Karpas-422 (cell line): ENCODE data around the gene MDN1. TPM values are rescaled to one million over a fixed set of nuclear protein-coding genes. Genes with fewer than 3 reads are reported as not detected.

Experiments used
- DNase-seq: peaks from one replicate; pipeline ENCODE4 v3.0.0-alpha.2; 2015
- H2AFZ ChIP-seq: fragments of 200-600 bp; sonication (generic); 2 replicates; pipeline ENCODE4 v1.6.1; 2014; ENCODE audit warnings: antibody characterized with exemption, low read length, mixed read lengths
- H3K27ac ChIP-seq: fragments of 200-600 bp; sonication (generic); 2 replicates; pipeline ENCODE4 v1.5.1; 2014; ENCODE audit warnings: mild to moderate bottlenecking, low read length, moderate library complexity
- H3K27me3 ChIP-seq: fragments of 200-600 bp; sonication (generic); 2 replicates; pipeline ENCODE4 v1.6.1; 2014; ENCODE audit warnings: low read length, mixed read lengths
- H3K36me3 ChIP-seq: fragments of 200-600 bp; sonication (generic); 2 replicates; pipeline ENCODE4 v1.6.1; 2014; ENCODE audit warnings: low read length, mixed read lengths; ENCODE audit not compliant: insufficient read depth
- H3K4me1 ChIP-seq: fragments of 200-600 bp; sonication (generic); 2 replicates; pipeline ENCODE4 v1.6.1; 2014; ENCODE audit warnings: mild to moderate bottlenecking, low read length, mixed read lengths
- H3K4me2 ChIP-seq: fragments of 200-600 bp; sonication (generic); 2 replicates; pipeline ENCODE4 v1.6.1; 2014; ENCODE audit warnings: low read length, low read depth, mild to moderate bottlenecking; ENCODE audit not compliant: poor library complexity, severe bottlenecking
- H3K4me3 ChIP-seq: fragments of 200-600 bp; sonication (generic); 2 replicates; pipeline ENCODE4 v1.5.1; 2014; ENCODE audit warnings: mild to moderate bottlenecking, antibody characterized with exemption, low read length, mixed read lengths
- H3K79me2 ChIP-seq: fragments of 200-600 bp; sonication (generic); 2 replicates; pipeline ENCODE4 v1.6.1; 2014; ENCODE audit warnings: mild to moderate bottlenecking, low read length, mixed read lengths
- H3K9ac ChIP-seq: fragments of 200-600 bp; sonication (generic); 2 replicates; pipeline ENCODE4 v1.6.0; 2014; ENCODE audit warnings: low read length
- H3K9me2 ChIP-seq: fragments of 200-600 bp; sonication (generic), shearing (Covaris generic); replicated peaks from 2 replicates; pipeline ENCODE4 v1.6.0; 2014; ENCODE audit warnings: mild to moderate bottlenecking, low read length, moderate library complexity; ENCODE audit not compliant: insufficient read depth
- H3K9me3 ChIP-seq: fragments of 300-700, 200-600 bp; sonication (generic); 2 replicates; pipeline ENCODE4 v1.6.1; 2014; ENCODE audit warnings: low read length, mixed read lengths
- H4K20me1 ChIP-seq: fragments of 200-600 bp; sonication (generic); 2 replicates; pipeline ENCODE4 v1.6.1; 2014; ENCODE audit warnings: mild to moderate bottlenecking, antibody characterized with exemption, low read length, low read depth; ENCODE audit not compliant: insufficient read depth
- total RNA-seq: library from RNA; depleted of rRNA; stranded (reverse); fragments of >200 nt; shearing (Covaris generic); gene quantifications from 2 replicates; pipeline ENCODE4 v1.2.3, GENCODE V29; 2014; ENCODE audit warnings: low replicate concordance

Gene MDN1
- total RNA-seq, 1 experiment from 2014 or later: 42.0 TPM

DNA sequence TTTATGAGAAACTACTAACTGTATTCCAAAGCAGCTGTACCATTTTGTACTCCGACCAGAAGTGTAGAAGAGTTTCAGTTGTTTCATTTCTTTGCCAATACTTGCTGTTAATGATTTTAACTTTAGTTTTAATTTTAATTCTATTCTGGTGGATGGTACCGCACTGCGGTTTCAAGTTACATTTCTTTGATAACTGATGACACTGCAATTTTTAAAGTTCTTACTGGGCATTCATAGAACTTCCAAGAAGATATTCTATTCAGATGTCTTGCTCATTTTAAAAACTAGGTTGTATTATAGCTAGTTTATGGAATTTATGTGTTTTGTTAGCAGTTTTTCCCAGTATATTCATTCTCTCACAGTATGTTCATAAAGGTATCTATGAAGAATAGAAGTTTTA, 117.2 kb downstream of the MDN1 start:
- no peaks in the 10 kb centered on the region for H3K27me3 ChIP-seq
- no peaks in the 10 kb centered on the region for H3K4me1 ChIP-seq
- no peak overlapping the region for H3K9ac ChIP-seq
- no peak for DNase-seq
- no peaks in the 10 kb centered on the region; the same call in 1 of the 2 replicates for H3K79me2 ChIP-seq
- no peak overlapping the region for H3K27ac ChIP-seq
- H3K9me2 ChIP-seq: no peaks in the 10 kb centered on the region
- no peak overlapping the region for H3K4me2 ChIP-seq
- no peak overlapping the region for H3K4me3 ChIP-seq
- H2AFZ ChIP-seq: no peak overlapping the region
- H4K20me1 ChIP-seq: no peaks in the 10 kb centered on the region
- H3K36me3 ChIP-seq: peaks cover 68% of the 10 kb centered on the region
- no peaks in the 10 kb centered on the region for H3K9me3 ChIP-seq

DNA sequence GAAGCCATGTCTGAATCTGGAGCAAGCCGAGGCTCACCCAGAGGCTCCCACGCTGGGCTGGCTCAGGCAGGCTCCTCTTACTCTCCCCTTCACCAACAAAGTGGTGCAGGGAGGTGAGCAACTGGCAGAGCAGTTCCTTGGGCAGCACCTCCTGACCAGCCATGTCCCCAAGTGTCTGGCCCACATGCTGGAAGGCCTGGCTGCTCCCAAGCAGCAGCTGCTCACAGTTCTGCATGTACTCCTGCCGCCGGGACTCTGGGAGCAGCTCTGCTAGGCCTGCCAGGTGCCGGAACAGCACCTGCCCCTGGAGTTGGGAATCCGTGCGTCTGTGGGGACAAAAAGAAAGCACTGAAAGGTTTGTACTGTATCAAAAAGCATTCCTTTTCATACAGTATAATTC, 123.9 kb downstream of the MDN1 start:
- H3K9me2 ChIP-seq: no peaks in the 10 kb centered on the region
- no peak overlapping the region for H3K27ac ChIP-seq
- H3K4me3 ChIP-seq: no peak overlapping the region
- DNase-seq: no peak
- H4K20me1 ChIP-seq: no peaks in the 10 kb centered on the region
- no peaks in the 10 kb centered on the region for H3K9me3 ChIP-seq
- peaks cover 60% of the 10 kb centered on the region for H3K36me3 ChIP-seq
- no peak overlapping the region for H3K9ac ChIP-seq
- H3K27me3 ChIP-seq: no peaks in the 10 kb centered on the region
- H3K4me1 ChIP-seq: peaks cover 17% of the 10 kb centered on the region
- no peak overlapping the region for H2AFZ ChIP-seq
- H3K4me2 ChIP-seq: no peak overlapping the region
- peaks cover 6% of the 10 kb centered on the region for H3K79me2 ChIP-seq

DNA sequence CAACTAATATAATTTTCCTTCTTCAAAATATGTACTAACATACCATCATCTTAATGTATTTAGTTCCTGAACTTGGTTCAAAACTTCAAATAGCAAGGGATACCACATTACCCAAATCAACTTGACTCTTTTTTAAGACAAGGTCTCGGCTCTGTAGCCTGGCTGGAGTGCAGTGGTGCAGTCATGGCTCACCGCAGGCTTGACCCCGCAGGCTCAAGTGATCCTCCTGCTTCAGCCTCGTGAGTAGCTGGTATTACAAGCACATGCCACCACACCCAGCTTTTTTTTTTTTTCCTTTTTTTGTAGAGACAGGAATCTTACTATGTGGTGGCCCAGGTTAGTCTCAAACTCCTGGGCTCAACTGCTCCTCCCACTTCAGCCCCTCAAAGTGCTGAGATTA, 125.2 kb downstream of the MDN1 start:
- DNase-seq: no peak
- H3K4me3 ChIP-seq: no peak overlapping the region
- peaks cover 7% of the 10 kb centered on the region for H3K79me2 ChIP-seq
- no peak overlapping the region for H2AFZ ChIP-seq
- no peak overlapping the region for H3K4me2 ChIP-seq
- H3K4me1 ChIP-seq: peaks cover 25% of the 10 kb centered on the region
- no peaks in the 10 kb centered on the region for H4K20me1 ChIP-seq
- no peaks in the 10 kb centered on the region for H3K9me3 ChIP-seq
- peaks cover 60% of the 10 kb centered on the region for H3K36me3 ChIP-seq
- H3K9ac ChIP-seq: no peak overlapping the region
- no peaks in the 10 kb centered on the region for H3K27me3 ChIP-seq
- no peak overlapping the region for H3K27ac ChIP-seq
- no peaks in the 10 kb centered on the region for H3K9me2 ChIP-seq

DNA sequence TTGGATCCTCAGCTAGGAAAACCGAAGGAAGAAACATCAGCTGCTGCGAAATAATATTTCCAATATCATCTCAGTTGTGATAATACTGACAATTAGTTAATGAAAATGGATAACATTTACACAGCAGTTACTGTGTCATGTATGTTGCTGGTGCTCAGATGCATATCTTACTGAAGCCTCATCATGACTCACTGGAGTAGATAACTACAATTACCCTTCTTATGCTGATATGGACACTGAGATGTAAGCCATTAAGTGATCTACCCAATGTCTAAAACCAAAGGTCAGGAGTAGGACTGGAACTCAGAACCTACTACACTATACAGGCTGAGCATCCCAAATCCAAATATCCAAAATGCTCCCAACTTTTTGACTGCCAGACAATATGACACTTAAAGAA, 126.4 kb downstream of the MDN1 start:
- Histone ChIP-seq H3K4me3 (no peak overlapping the region), H2AFZ (no peak overlapping the region), H3K4me1 (peaks cover 25% of the 10 kb centered on the region), H3K79me2 (peaks cover 7% of the 10 kb centered on the region), H3K27me3 (no peaks in the 10 kb centered on the region), H4K20me1 (no peaks in the 10 kb centered on the region), H3K9ac (no peak overlapping the region), H3K36me3 (peaks cover 63% of the 10 kb centered on the region), H3K9me3 (no peaks in the 10 kb centered on the region), H3K4me2 (no peak overlapping the region), H3K27ac (no peak overlapping the region), H3K9me2 (no peaks in the 10 kb centered on the region)
- DNase-seq: no peak

DNA sequence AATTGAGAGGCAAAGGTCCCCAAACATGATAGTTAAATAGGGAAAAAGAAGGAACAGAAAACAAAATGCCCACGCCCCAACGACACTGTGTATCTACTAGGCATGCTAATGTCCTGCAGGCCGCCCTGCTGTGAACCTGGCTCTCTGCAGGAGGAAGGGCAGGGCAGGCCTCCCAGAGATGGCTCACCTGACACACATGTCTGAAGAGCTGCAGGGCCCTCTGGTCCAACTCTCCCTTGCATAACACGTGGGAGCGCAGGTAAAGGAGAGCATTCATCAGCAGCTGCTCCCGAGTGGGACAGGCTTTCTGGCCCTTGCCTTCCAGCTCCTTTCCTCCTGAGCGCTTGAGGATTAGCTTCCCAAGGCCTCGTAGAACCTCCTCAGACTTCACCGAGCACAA, 127.3 kb downstream of the MDN1 start:
- Histone ChIP-seq H3K79me2 (peaks cover 7% of the 10 kb centered on the region), H3K9me2 (no peaks in the 10 kb centered on the region), H3K27ac (no peak overlapping the region), H3K9me3 (no peaks in the 10 kb centered on the region), H3K9ac (no peak overlapping the region), H3K4me1 (peaks cover 25% of the 10 kb centered on the region), H2AFZ (no peak overlapping the region), H3K27me3 (no peaks in the 10 kb centered on the region), H3K4me2 (no peak overlapping the region), H3K36me3 (peaks cover 69% of the 10 kb centered on the region), H3K4me3 (no peak overlapping the region), H4K20me1 (no peaks in the 10 kb centered on the region)
- no peak for DNase-seq

DNA sequence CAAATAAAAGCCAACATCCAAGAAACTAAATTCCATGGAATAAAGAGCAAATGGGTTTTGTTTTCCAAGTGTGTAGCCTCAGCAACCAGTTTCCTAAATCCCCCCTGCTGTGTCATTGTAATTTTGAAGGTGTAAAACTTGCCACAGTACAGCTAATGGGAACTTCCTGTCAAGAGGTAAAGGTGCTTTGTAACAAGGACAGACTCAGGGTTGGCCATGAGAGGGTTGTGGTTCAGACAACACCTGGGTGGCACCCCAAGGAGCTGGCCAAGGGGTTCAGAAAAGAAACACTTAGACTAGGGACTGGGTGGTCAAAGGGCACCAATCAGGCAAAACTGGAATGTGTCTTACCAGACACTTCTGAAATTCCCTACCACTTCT, 128.7 kb downstream of the MDN1 start:
- no peak overlapping the region for H3K4me3 ChIP-seq
- peaks cover 25% of the 10 kb centered on the region for H3K4me1 ChIP-seq
- H3K9ac ChIP-seq: no peak overlapping the region
- H3K4me2 ChIP-seq: no peak overlapping the region
- H3K9me2 ChIP-seq: no peaks in the 10 kb centered on the region
- peaks cover 7% of the 10 kb centered on the region for H3K79me2 ChIP-seq
- no peaks in the 10 kb centered on the region for H3K27me3 ChIP-seq
- peaks cover 68% of the 10 kb centered on the region for H3K36me3 ChIP-seq
- no peaks in the 10 kb centered on the region for H3K9me3 ChIP-seq
- no peaks in the 10 kb centered on the region for H4K20me1 ChIP-seq
- peak overlapping the region; percentile 26; the same call in 1 of the 2 replicates for H3K27ac ChIP-seq
- H2AFZ ChIP-seq: no peak overlapping the region
- DNase-seq: no peak

DNA sequence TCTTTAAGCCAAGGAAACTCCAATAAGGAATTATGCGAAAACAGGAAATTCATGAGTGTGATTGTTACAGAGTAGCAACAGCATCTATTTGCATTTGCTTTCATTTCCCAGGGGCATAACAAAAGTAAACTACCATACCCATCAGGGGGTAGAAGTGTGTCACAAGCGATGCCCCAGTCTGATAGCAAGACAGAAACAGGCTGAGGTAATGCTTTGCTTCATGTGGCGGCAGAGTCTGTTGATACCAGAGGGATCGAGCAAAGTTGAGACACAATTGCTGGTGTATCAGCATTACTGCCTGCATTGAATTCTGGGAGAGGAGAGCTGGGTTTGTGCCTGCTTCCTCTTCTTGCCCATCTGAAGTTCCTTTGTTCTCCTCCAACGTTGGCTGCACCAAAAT, 129.9 kb downstream of the MDN1 start:
- H3K4me2 ChIP-seq: no peak overlapping the region
- H3K36me3 ChIP-seq: peaks cover 75% of the 10 kb centered on the region
- H3K27ac ChIP-seq: peak overlapping the region; percentile 24; the same call in 1 of the 2 replicates
- no peaks in the 10 kb centered on the region for H4K20me1 ChIP-seq
- H3K4me3 ChIP-seq: no peak overlapping the region
- no peak overlapping the region for H2AFZ ChIP-seq
- no peaks in the 10 kb centered on the region for H3K27me3 ChIP-seq
- H3K9me3 ChIP-seq: no peaks in the 10 kb centered on the region
- no peak overlapping the region for H3K9ac ChIP-seq
- no peaks in the 10 kb centered on the region for H3K9me2 ChIP-seq
- DNase-seq: peak; percentile 47
- H3K79me2 ChIP-seq: peaks cover 7% of the 10 kb centered on the region
- H3K4me1 ChIP-seq: peaks cover 25% of the 10 kb centered on the region

DNA sequence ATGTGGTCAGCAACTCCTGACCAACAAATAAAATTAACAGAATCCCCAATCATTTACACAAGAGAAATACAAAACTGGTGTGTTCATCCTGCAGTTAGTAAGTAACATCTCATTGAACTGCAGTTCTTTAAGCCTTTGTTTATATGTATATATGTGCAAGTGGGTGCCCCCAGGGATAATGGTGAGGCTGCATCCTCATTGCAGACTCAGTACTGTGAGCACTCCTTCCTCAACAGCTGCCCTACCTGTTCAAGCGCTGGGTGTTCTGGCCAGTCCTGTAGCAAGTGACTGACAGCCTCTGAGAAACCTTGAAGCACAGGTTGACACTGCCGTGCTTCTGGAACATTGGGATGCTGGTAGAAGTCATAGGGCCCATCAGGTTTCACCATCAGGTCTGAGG, 131.3 kb downstream of the MDN1 start:
- Histone ChIP-seq H3K79me2 (peaks cover 7% of the 10 kb centered on the region), H3K4me2 (no peak overlapping the region), H3K4me1 (peaks cover 25% of the 10 kb centered on the region), H3K9me2 (no peaks in the 10 kb centered on the region), H4K20me1 (no peaks in the 10 kb centered on the region), H3K36me3 (peaks cover 74% of the 10 kb centered on the region), H2AFZ (no peak overlapping the region), H3K27ac (no peak overlapping the region), H3K9me3 (no peaks in the 10 kb centered on the region), H3K27me3 (no peaks in the 10 kb centered on the region), H3K4me3 (no peak overlapping the region), H3K9ac (no peak overlapping the region)
- no peak for DNase-seq

DNA sequence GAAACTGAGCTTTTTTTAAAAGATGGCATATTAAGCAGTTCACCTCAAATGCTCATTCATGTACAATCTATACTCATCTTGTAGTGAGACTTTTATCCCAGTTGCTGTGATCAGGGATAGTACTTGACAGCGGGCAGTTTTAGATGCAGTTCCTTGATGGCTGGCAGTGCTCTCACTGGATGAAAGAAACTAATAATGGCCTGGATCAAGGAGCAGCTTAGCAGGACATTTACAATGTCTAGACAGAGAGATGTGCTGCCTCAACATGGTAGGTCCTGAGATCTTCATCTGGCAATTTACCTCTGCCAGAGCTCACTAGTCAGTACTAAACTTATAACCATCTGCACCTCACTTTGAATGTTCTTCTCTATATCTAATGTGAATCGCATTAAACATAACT, 134.3 kb downstream of the MDN1 start:
- H4K20me1 ChIP-seq: no peaks in the 10 kb centered on the region
- H3K79me2 ChIP-seq: no peaks in the 10 kb centered on the region; the same call in 1 of the 2 replicates
- no peak overlapping the region for H3K27ac ChIP-seq
- H3K4me1 ChIP-seq: peaks cover 5% of the 10 kb centered on the region
- H3K4me3 ChIP-seq: no peak overlapping the region
- no peak overlapping the region for H3K4me2 ChIP-seq
- H2AFZ ChIP-seq: no peak overlapping the region
- DNase-seq: no peak
- H3K9me2 ChIP-seq: no peaks in the 10 kb centered on the region
- H3K27me3 ChIP-seq: no peaks in the 10 kb centered on the region
- peaks cover 73% of the 10 kb centered on the region for H3K36me3 ChIP-seq
- no peaks in the 10 kb centered on the region for H3K9me3 ChIP-seq
- no peak overlapping the region for H3K9ac ChIP-seq
